ENCODE measurements around the gene RGS6. TPM values are rescaled to one million over a fixed set of nuclear protein-coding genes. Genes with fewer than 3 reads are reported as not detected.
A peak's percentile ranks its signal among the peaks of the same experiment; 100 is the strongest.

The RGS6 gene
- total RNA-seq, 2 experiments from 2014 or later, result not detected

GRCh38 chr14:72439707-72440106 lies 507.5 kb downstream of the RGS6 start:
- Mint-ChIP-seq H3K36me3 (ENCODE audit: low read depth) (no peaks in the 10 kb centered on the region), H3K4me1 (ENCODE audit: low read depth) (peaks cover 57% of the 10 kb centered on the region), H3K9me3 (no peaks in the 10 kb centered on the region), H3K4me3 (peak overlapping the region; percentile 32), H3K27ac (peak overlapping the region; percentile 11), H3K27me3 (no peaks in the 10 kb centered on the region)
- intact Hi-C loops (cut with DNase I, micrococcal nuclease), result no loop called here
- H3K9me3 ChIP-seq (ENCODE audit: control insufficient read depth in 1 of 2, insufficient read depth in 1 of 2, low read length in 2 of 2), result no peaks in the 10 kb centered on the region
- no peaks in the 10 kb centered on the region for H3K27me3 ChIP-seq (ENCODE audit: control insufficient read depth in 1 of 2, insufficient read depth in 2 of 2, low read length in 2 of 2)
- TF ChIP-seq, protein P1, sequence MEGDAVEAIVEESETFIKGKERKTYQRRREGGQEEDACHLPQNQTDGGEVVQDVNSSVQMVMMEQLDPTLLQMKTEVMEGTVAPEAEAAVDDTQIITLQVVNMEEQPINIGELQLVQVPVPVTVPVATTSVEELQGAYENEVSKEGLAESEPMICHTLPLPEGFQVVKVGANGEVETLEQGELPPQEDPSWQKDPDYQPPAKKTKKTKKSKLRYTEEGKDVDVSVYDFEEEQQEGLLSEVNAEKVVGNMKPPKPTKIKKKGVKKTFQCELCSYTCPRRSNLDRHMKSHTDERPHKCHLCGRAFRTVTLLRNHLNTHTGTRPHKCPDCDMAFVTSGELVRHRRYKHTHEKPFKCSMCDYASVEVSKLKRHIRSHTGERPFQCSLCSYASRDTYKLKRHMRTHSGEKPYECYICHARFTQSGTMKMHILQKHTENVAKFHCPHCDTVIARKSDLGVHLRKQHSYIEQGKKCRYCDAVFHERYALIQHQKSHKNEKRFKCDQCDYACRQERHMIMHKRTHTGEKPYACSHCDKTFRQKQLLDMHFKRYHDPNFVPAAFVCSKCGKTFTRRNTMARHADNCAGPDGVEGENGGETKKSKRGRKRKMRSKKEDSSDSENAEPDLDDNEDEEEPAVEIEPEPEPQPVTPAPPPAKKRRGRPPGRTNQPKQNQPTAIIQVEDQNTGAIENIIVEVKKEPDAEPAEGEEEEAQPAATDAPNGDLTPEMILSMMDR (IDR thresholded peaks at IDR 0.05), result no peak
- ChIA-PET POLR2A (interaction anchor here (1.3 kb wide), 1 partner anchor 38 kb away, joined by 3 read pairs; no protein-coding TSS in a partner anchor), CTCF (interaction anchor here (0.8 kb wide), 1 partner anchor 12 kb away, joined by 3 read pairs; no protein-coding TSS in a partner anchor)
- H3K4me3 ChIP-seq (ENCODE audit: low read length), result no peak overlapping the region
- peaks cover 54% of the 10 kb centered on the region for H3K4me1 ChIP-seq (ENCODE audit: insufficient read depth, low read length)
- no peaks in the 10 kb centered on the region for H3K36me3 ChIP-seq (ENCODE audit: insufficient read depth, low read length)
- DNase-seq (peak in 2 of 14 experiments; percentile 11 to 34), ATAC-seq (ENCODE audit: poor library complexity) (no peak)
- H3K27ac ChIP-seq (ENCODE audit: low read depth in 1 of 2, low read length in 2 of 2), result no peak overlapping the region

- Mint-ChIP-seq H3K36me3 (ENCODE audit: low read depth) (no peaks in the 10 kb centered on the region), H3K4me3 (peak overlapping the region; percentile 66), H3K27me3 (no peaks in the 10 kb centered on the region), H3K27ac (peak overlapping the region; percentile 7), H3K9me3 (no peaks in the 10 kb centered on the region), H3K4me1 (ENCODE audit: low read depth) (peaks cover 54% of the 10 kb centered on the region)
- no peaks in the 10 kb centered on the region for H3K9me3 ChIP-seq (ENCODE audit: control insufficient read depth in 1 of 2, insufficient read depth in 1 of 2, low read length in 2 of 2)
- peaks cover 58% of the 10 kb centered on the region for H3K4me1 ChIP-seq (ENCODE audit: insufficient read depth, low read length)
- ChIA-PET CTCF (no interaction called here), POLR2A (interaction anchor here (1.1 to 1.3 kb wide), 2 partner anchors 11 to 33 kb away, joined by 3 read pairs; no protein-coding TSS in a partner anchor)
- no peak for ATAC-seq (ENCODE audit: poor library complexity)
- no peak overlapping the region for H3K27ac ChIP-seq (ENCODE audit: low read depth in 1 of 2, low read length in 2 of 2)
- H3K36me3 ChIP-seq (ENCODE audit: insufficient read depth, low read length), result no peaks in the 10 kb centered on the region
- TF ChIP-seq, protein P1 (IDR thresholded peaks at IDR 0.05), result no peak
- no peak for DNase-seq
- intact Hi-C loops (cut with DNase I, micrococcal nuclease), result no loop called here
- H3K27me3 ChIP-seq (ENCODE audit: control insufficient read depth in 1 of 2, insufficient read depth in 2 of 2, low read length in 2 of 2), result no peaks in the 10 kb centered on the region
- no peak overlapping the region for H3K4me3 ChIP-seq (ENCODE audit: low read length)
Observed at GRCh38 chr14:72443256-72443655, 511.0 kb downstream of the RGS6 start.

GRCh38 chr14:72443991-72444441 lies 511.8 kb downstream of the RGS6 start:
- Mint-ChIP-seq H3K27me3 (no peaks in the 10 kb centered on the region), H3K27ac (peak overlapping the region; percentile 7), H3K4me3 (peak overlapping the region; percentile 66), H3K36me3 (ENCODE audit: low read depth) (no peaks in the 10 kb centered on the region), H3K9me3 (no peaks in the 10 kb centered on the region), H3K4me1 (ENCODE audit: low read depth) (peaks cover 52% of the 10 kb centered on the region)
- POLR2A ChIA-PET, result interaction anchor here (1.3 kb wide), 1 partner anchor 33 kb away, joined by 3 read pairs; no protein-coding TSS in a partner anchor
- no peaks in the 10 kb centered on the region for H3K9me3 ChIP-seq (ENCODE audit: control insufficient read depth in 1 of 2, insufficient read depth in 1 of 2, low read length in 2 of 2)
- peak in 5 of 14 experiments; percentile 10 to 62 (median 25) for DNase-seq
- H3K36me3 ChIP-seq (ENCODE audit: insufficient read depth, low read length), result no peaks in the 10 kb centered on the region
- H3K4me1 ChIP-seq (ENCODE audit: insufficient read depth, low read length), result peaks cover 54% of the 10 kb centered on the region
- TF ChIP-seq, protein P1 (IDR thresholded peaks at IDR 0.05), result no peak
- H3K27ac ChIP-seq (ENCODE audit: low read depth in 1 of 2, low read length in 2 of 2), result no peak overlapping the region
- CTCF ChIA-PET, result no interaction called here
- peak; percentile 67 for ATAC-seq (ENCODE audit: poor library complexity)
- H3K27me3 ChIP-seq (ENCODE audit: control insufficient read depth in 1 of 2, insufficient read depth in 2 of 2, low read length in 2 of 2), result no peaks in the 10 kb centered on the region
- intact Hi-C loops (cut with DNase I, micrococcal nuclease), result no loop called here
- H3K4me3 ChIP-seq (ENCODE audit: low read length), result no peak overlapping the region

All from CD4-positive, alpha-beta T cell (primary cell).